ENCODE results near the gene NMT1. TPM values are rescaled to one million over a fixed set of nuclear protein-coding genes. Genes with fewer than 3 reads are reported as not detected.

Gene NMT1
- total and polyA plus RNA-seq, 2 of the 13 experiments (the other 11 are each of a cell fraction or from before 2014, with no cell fraction given): 75.7 to 142 TPM

DNA sequence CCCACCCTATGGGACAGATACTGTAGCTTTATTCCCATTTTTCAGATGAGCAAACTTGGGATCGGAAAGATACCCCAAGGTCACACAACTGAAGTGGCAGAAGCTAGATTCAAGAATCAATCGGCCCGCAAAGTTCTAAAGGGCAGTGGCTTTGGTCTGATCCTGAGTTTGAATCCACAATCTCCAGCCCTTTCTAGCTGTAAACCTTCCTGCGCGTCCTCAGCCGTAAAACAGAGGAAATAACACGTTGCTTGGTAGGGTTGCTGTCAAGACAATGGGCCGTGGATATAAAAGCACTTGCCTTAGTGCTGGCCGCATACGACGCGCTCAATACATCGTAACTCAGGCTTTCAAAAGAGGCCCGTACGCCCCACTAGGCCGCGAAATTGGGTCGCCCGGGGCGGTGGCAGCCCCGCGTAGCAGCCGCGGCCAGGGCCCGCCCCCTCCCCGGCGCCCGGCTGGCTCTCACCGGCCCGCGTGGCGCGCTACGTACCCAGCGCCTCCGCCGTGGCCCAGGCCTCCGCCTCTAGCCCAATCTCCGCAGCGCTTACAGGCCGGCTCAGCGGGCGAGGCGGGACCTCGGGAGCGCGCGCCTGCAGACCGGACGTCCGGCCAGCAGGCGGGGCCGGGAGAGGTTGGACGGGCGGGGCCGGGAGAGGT lies 9.9 kb upstream of the NMT1 start, which contains the start of gene DCAKD (continued):
- TF ChIP-seq TP53 (CRISPR knock-in tag; conservative IDR thresholded peaks at IDR 0.05) (no peak), MYC (CRISPR knock-in tag; IDR thresholded peaks at IDR 0.05; ENCODE audit: borderline replicate concordance) (peak; percentile 63; the same call in 1 of the 2 replicates), ZNF263 (CRISPR knock-in tag; IDR thresholded peaks at IDR 0.05) (peak; percentile 49; the same call in 1 of the 2 replicates), ZNF674 (CRISPR knock-in tag; IDR thresholded peaks at IDR 0.05; ENCODE audit: low read depth) (no peak), EED (CRISPR knock-in tag; IDR thresholded peaks at IDR 0.05) (no peak), U2AF1 (optimal IDR thresholded peaks at IDR 0.05; ENCODE audit: low read depth, low read length) (peak; percentile 67), ETV6 (CRISPR knock-in tag; conservative IDR thresholded peaks at IDR 0.05) (no peak), ZNF543 (CRISPR knock-in tag; IDR thresholded peaks at IDR 0.05) (no peak), MAF1 (CRISPR knock-in tag; IDR thresholded peaks at IDR 0.05; ENCODE audit: borderline replicate concordance) (no peak), ZSCAN21 (CRISPR knock-in tag; IDR thresholded peaks at IDR 0.05; ENCODE audit: borderline replicate concordance) (peak; percentile 7; the same call in 1 of the 2 replicates), MEIS2 (CRISPR knock-in tag; IDR thresholded peaks at IDR 0.05) (no peak), PHF8 (CRISPR knock-in tag; IDR thresholded peaks at IDR 0.05) (peak; percentile 89)
- TF ChIP-seq, protein P1, sequence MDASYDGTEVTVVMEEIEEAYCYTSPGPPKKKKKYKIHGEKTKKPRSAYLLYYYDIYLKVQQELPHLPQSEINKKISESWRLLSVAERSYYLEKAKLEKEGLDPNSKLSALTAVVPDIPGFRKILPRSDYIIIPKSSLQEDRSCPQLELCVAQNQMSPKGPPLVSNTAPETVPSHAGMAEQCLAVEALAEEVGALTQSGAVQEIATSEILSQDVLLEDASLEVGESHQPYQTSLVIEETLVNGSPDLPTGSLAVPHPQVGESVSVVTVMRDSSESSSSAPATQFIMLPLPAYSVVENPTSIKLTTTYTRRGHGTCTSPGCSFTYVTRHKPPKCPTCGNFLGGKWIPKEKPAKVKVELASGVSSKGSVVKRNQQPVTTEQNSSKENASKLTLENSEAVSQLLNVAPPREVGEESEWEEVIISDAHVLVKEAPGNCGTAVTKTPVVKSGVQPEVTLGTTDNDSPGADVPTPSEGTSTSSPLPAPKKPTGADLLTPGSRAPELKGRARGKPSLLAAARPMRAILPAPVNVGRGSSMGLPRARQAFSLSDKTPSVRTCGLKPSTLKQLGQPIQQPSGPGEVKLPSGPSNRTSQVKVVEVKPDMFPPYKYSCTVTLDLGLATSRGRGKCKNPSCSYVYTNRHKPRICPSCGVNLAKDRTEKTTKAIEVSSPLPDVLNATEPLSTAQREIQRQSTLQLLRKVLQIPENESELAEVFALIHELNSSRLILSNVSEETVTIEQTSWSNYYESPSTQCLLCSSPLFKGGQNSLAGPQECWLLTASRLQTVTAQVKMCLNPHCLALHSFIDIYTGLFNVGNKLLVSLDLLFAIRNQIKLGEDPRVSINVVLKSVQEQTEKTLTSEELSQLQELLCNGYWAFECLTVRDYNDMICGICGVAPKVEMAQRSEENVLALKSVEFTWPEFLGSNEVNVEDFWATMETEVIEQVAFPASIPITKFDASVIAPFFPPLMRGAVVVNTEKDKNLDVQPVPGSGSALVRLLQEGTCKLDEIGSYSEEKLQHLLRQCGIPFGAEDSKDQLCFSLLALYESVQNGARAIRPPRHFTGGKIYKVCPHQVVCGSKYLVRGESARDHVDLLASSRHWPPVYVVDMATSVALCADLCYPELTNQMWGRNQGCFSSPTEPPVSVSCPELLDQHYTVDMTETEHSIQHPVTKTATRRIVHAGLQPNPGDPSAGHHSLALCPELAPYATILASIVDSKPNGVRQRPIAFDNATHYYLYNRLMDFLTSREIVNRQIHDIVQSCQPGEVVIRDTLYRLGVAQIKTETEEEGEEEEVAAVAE (CRISPR knock-in tag; IDR thresholded peaks at IDR 0.05; ENCODE audit: borderline replicate concordance): peak; percentile 97
- TF ChIP-seq, protein P2, sequence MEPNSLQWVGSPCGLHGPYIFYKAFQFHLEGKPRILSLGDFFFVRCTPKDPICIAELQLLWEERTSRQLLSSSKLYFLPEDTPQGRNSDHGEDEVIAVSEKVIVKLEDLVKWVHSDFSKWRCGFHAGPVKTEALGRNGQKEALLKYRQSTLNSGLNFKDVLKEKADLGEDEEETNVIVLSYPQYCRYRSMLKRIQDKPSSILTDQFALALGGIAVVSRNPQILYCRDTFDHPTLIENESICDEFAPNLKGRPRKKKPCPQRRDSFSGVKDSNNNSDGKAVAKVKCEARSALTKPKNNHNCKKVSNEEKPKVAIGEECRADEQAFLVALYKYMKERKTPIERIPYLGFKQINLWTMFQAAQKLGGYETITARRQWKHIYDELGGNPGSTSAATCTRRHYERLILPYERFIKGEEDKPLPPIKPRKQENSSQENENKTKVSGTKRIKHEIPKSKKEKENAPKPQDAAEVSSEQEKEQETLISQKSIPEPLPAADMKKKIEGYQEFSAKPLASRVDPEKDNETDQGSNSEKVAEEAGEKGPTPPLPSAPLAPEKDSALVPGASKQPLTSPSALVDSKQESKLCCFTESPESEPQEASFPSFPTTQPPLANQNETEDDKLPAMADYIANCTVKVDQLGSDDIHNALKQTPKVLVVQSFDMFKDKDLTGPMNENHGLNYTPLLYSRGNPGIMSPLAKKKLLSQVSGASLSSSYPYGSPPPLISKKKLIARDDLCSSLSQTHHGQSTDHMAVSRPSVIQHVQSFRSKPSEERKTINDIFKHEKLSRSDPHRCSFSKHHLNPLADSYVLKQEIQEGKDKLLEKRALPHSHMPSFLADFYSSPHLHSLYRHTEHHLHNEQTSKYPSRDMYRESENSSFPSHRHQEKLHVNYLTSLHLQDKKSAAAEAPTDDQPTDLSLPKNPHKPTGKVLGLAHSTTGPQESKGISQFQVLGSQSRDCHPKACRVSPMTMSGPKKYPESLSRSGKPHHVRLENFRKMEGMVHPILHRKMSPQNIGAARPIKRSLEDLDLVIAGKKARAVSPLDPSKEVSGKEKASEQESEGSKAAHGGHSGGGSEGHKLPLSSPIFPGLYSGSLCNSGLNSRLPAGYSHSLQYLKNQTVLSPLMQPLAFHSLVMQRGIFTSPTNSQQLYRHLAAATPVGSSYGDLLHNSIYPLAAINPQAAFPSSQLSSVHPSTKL (CRISPR knock-in tag; IDR thresholded peaks at IDR 0.05): no peak
- TF ChIP-seq, protein P3, sequence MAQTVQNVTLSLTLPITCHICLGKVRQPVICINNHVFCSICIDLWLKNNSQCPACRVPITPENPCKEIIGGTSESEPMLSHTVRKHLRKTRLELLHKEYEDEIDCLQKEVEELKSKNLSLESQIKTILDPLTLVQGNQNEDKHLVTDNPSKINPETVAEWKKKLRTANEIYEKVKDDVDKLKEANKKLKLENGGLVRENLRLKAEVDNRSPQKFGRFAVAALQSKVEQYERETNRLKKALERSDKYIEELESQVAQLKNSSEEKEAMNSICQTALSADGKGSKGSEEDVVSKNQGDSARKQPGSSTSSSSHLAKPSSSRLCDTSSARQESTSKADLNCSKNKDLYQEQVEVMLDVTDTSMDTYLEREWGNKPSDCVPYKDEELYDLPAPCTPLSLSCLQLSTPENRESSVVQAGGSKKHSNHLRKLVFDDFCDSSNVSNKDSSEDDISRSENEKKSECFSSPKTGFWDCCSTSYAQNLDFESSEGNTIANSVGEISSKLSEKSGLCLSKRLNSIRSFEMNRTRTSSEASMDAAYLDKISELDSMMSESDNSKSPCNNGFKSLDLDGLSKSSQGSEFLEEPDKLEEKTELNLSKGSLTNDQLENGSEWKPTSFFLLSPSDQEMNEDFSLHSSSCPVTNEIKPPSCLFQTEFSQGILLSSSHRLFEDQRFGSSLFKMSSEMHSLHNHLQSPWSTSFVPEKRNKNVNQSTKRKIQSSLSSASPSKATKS (CRISPR knock-in tag; IDR thresholded peaks at IDR 0.05): no peak
- TF ChIP-seq, protein P4, sequence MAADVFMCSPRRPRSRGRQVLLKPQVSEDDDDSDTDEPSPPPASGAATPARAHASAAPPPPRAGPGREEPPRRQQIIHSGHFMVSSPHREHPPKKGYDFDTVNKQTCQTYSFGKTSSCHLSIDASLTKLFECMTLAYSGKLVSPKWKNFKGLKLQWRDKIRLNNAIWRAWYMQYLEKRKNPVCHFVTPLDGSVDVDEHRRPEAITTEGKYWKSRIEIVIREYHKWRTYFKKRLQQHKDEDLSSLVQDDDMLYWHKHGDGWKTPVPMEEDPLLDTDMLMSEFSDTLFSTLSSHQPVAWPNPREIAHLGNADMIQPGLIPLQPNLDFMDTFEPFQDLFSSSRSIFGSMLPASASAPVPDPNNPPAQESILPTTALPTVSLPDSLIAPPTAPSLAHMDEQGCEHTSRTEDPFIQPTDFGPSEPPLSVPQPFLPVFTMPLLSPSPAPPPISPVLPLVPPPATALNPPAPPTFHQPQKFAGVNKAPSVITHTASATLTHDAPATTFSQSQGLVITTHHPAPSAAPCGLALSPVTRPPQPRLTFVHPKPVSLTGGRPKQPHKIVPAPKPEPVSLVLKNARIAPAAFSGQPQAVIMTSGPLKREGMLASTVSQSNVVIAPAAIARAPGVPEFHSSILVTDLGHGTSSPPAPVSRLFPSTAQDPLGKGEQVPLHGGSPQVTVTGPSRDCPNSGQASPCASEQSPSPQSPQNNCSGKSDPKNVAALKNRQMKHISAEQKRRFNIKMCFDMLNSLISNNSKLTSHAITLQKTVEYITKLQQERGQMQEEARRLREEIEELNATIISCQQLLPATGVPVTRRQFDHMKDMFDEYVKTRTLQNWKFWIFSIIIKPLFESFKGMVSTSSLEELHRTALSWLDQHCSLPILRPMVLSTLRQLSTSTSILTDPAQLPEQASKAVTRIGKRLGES (CRISPR knock-in tag; IDR thresholded peaks at IDR 0.05; ENCODE audit: borderline replicate concordance): no peak

Measured in HepG2 (cell line).